GM21786 (cell line): ENCODE measurements around the gene TCF25.
"Not testable (repeated sequence)": the region's sequence is repeated elsewhere in the genome, so short reads cannot be mapped to it uniquely, and the experiment has no call there.

Experiments used
- ATAC-seq: cut with Tn5 transposase; IDR thresholded peaks from one replicate; pipeline ENCODE4 v1.9.1; 2021; ENCODE audit not compliant: unreplicated experiment

Gene TCF25

GRCh38 chr16:89904606-89905510 lies 31.5 kb downstream of the TCF25 start:
- ATAC-seq: no peak

GRCh38 chr16:89905511-89906139 lies 32.2 kb downstream of the TCF25 start:
- ATAC-seq: no peak

GRCh38 chr16:89906140-89907025 lies 33.0 kb downstream of the TCF25 start:
- ATAC-seq: no peak

- ATAC-seq: no peak
These were observed 33.8 kb downstream of the TCF25 start for GRCh38 chr16:89907055-89907814.

- ATAC-seq: no peak
These were observed 34.8 kb downstream of the TCF25 start for GRCh38 chr16:89908236-89908635.

- no peak for ATAC-seq
These were observed 36.7 kb downstream of the TCF25 start for GRCh38 chr16:89909777-89910716.

- ATAC-seq: no peak
These were observed 37.4 kb downstream of the TCF25 start for GRCh38 chr16:89910717-89911354.

- no peak for ATAC-seq
These were observed 38.0 kb downstream of the TCF25 start for GRCh38 chr16:89911375-89911774.

- no peak for ATAC-seq
These were observed 38.8 kb downstream of the TCF25 start for GRCh38 chr16:89912143-89912542.

- ATAC-seq: no peak
These were observed 39.2 kb downstream of the TCF25 start for GRCh38 chr16:89912627-89913026.

GRCh38 chr16:89913408-89914387 lies 40.3 kb downstream of the TCF25 start:
- no peak for ATAC-seq

- not testable (repeated sequence) for ATAC-seq
These were observed 41.4 kb downstream of the TCF25 start for GRCh38 chr16:89914642-89915285.

- ATAC-seq: no peak
These were observed 42.2 kb downstream of the TCF25 start for GRCh38 chr16:89915303-89916232.

GRCh38 chr16:89917773-89918452 lies 44.5 kb downstream of the TCF25 start:
- ATAC-seq: peak; percentile 73

GRCh38 chr16:89918453-89919347 lies 45.3 kb downstream of the TCF25 start, which contains the start of gene MC1R:
Gene MC1R, plus strand, starts transcription at chr16:89918862. Its CDS starts 397 bp downstream, at chr16:89919259.
- no peak for ATAC-seq
